Measurements from ENCODE around the gene SYNDIG1.

- TF ChIP-seq, protein P1, sequence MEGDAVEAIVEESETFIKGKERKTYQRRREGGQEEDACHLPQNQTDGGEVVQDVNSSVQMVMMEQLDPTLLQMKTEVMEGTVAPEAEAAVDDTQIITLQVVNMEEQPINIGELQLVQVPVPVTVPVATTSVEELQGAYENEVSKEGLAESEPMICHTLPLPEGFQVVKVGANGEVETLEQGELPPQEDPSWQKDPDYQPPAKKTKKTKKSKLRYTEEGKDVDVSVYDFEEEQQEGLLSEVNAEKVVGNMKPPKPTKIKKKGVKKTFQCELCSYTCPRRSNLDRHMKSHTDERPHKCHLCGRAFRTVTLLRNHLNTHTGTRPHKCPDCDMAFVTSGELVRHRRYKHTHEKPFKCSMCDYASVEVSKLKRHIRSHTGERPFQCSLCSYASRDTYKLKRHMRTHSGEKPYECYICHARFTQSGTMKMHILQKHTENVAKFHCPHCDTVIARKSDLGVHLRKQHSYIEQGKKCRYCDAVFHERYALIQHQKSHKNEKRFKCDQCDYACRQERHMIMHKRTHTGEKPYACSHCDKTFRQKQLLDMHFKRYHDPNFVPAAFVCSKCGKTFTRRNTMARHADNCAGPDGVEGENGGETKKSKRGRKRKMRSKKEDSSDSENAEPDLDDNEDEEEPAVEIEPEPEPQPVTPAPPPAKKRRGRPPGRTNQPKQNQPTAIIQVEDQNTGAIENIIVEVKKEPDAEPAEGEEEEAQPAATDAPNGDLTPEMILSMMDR (IDR thresholded peaks at IDR 0.05): no peak
- no peak for TF ChIP-seq POLR2AphosphoS5 (IDR thresholded peaks at IDR 0.05; ENCODE audit: low read depth, low read length)
- TF ChIP-seq MAX (IDR thresholded peaks at IDR 0.05; ENCODE audit: low read depth): no peak
- TF ChIP-seq MXI1 (IDR thresholded peaks at IDR 0.05; ENCODE audit: low read depth, low read length): no peak
- TF ChIP-seq JUND (IDR thresholded peaks at IDR 0.05): no peak
- TF ChIP-seq EP300 (IDR thresholded peaks at IDR 0.05; ENCODE audit: borderline replicate concordance in 1 of 2, low read depth in 1 of 2, low read length in 1 of 2): no peak
- no peak for TF ChIP-seq ZBTB33 (IDR thresholded peaks at IDR 0.05; ENCODE audit: borderline replicate concordance, low read depth)
- no peak for TF ChIP-seq TAF1 (IDR thresholded peaks at IDR 0.05; ENCODE audit: borderline replicate concordance, low read depth, low read length)
Measured at GRCh38 chr20:24507182-24507853, 37.9 kb downstream of the SYNDIG1 start.

Data from SK-N-SH (cell line).